HepG2 (cell line): ENCODE results near the gene STUB1. TPM values are rescaled to one million over a fixed set of nuclear protein-coding genes. Genes with fewer than 3 reads are reported as not detected.

Experiments used
- ETV6 ChIP-seq: sonication (generic); formaldehyde crosslinking; conservative IDR thresholded peaks from 2 replicates; pipeline ENCODE4 v1.4.0; 2020; ENCODE audit warnings: missing genetic modification reagents
- FLYWCH1 ChIP-seq: sonication (generic); formaldehyde crosslinking; IDR thresholded peaks from 2 replicates; pipeline ENCODE4 v1.8.1; 2023; ENCODE audit warnings: mild to moderate bottlenecking, missing genetic modification reagents
- GATA4 ChIP-seq: sonication (generic); IDR thresholded peaks from 2 replicates; pipeline ENCODE4 v1.6.1; 2016; ENCODE audit warnings: antibody characterized with exemption, low read depth, borderline replicate concordance
- ISL2 ChIP-seq: sonication (generic); formaldehyde crosslinking; IDR thresholded peaks from 2 replicates; pipeline ENCODE4 v1.5.0; 2020; ENCODE audit warnings: missing genetic modification reagents
- MTF1 ChIP-seq: sonication (generic); formaldehyde crosslinking; IDR thresholded peaks from 2 replicates; pipeline ENCODE4 v1.5.0; 2020; ENCODE audit warnings: missing genetic modification reagents
- RFX3 ChIP-seq: IDR thresholded peaks from 2 replicates; pipeline ENCODE4 v1.6.1; 2016; ENCODE audit warnings: missing biosample characterization, missing genetic modification reagents
- RXRB ChIP-seq: IDR thresholded peaks from 2 replicates; pipeline ENCODE4 v1.6.1; 2016; ENCODE audit warnings: borderline replicate concordance, missing genetic modification reagents, missing compliant biosample characterization
- SIN3B ChIP-seq: fragments of 150-350 bp; IDR thresholded peaks from 2 replicates; pipeline ENCODE4 v1.6.1; 2014; ENCODE audit warnings: low read length
- SP4 ChIP-seq: sonication (generic); formaldehyde crosslinking; IDR thresholded peaks from 2 replicates; pipeline ENCODE4 v1.8.1; 2023; ENCODE audit warnings: mild to moderate bottlenecking, missing genetic modification reagents
- ZIK1 ChIP-seq: sonication (generic); formaldehyde crosslinking; IDR thresholded peaks from 2 replicates; pipeline ENCODE4 v1.5.0; 2020; ENCODE audit warnings: mild to moderate bottlenecking, low read depth, missing genetic modification reagents, borderline replicate concordance
- ZNF10 ChIP-seq: sonication (generic); formaldehyde crosslinking; IDR thresholded peaks from 2 replicates; pipeline ENCODE4 v1.4.0; 2020; ENCODE audit warnings: mild to moderate bottlenecking, low read depth, missing genetic modification reagents, borderline replicate concordance
- ZNF260 ChIP-seq: sonication (generic); formaldehyde crosslinking; IDR thresholded peaks from 2 replicates; pipeline ENCODE4 v1.4.0; 2020; ENCODE audit warnings: missing genetic modification reagents, low read depth, mild to moderate bottlenecking, borderline replicate concordance
- ZNF335 ChIP-seq: sonication (generic); formaldehyde crosslinking; IDR thresholded peaks from 2 replicates; pipeline ENCODE4 v1.4.0; 2020; ENCODE audit warnings: missing genetic modification reagents
- ZNF446 ChIP-seq: sonication (generic); formaldehyde crosslinking; IDR thresholded peaks from 2 replicates; pipeline ENCODE4 v1.5.0; 2020; ENCODE audit warnings: mild to moderate bottlenecking, missing genetic modification reagents
- ZNF543 ChIP-seq: sonication (generic); formaldehyde crosslinking; IDR thresholded peaks from 2 replicates; pipeline ENCODE4 v1.4.0; 2020; ENCODE audit warnings: mild to moderate bottlenecking, missing genetic modification reagents
- ZNF790 ChIP-seq: sonication (generic); formaldehyde crosslinking; IDR thresholded peaks from 2 replicates; pipeline ENCODE4 v1.8.0; 2022; ENCODE audit warnings: missing genetic modification reagents, mild to moderate bottlenecking, borderline replicate concordance
- ZNF816 ChIP-seq: sonication (generic); formaldehyde crosslinking; IDR thresholded peaks from 2 replicates; pipeline ENCODE4 v1.8.0; 2022; ENCODE audit warnings: missing genetic modification reagents, mild to moderate bottlenecking, borderline replicate concordance
- polyA plus RNA-seq, 8 experiments: library from polyadenylated mRNA; depleted of rRNA in 3 of 8; stranded (reverse) in 7 of 8; unstranded in 1 of 8; fragments of >200 nt; fragmentation: Illumina TruSeq in 4 of 8; extraction: Trizol in 4 of 8; gene quantifications; 2 replicates each; pipeline versions ENCODE4 v1.2.1 to v1.2.3, GENCODE V29; 2011 to 2016; ENCODE audit warnings: low read depth in 4 of 8, missing spikeins in 1 of 8, mixed read lengths in 1 of 8; ENCODE audit not compliant: insufficient read depth in 1 of 8
- total RNA-seq, 5 experiments: library from RNA; depleted of rRNA; stranded (reverse); fragments of >200 nt; fragmentation: Illumina TruSeq; extraction: Trizol; gene quantifications; 2 replicates each; pipeline ENCODE4 v1.2.3, GENCODE V29; 2016; ENCODE audit warnings: low read depth in 1 of 5
- TF ChIP-seq, protein P1 (sequence below): sonication (generic); formaldehyde crosslinking; IDR thresholded peaks from 2 replicates; pipeline ENCODE4 v1.9.0; 2022; ENCODE audit warnings: missing genetic modification reagents, mild to moderate bottlenecking, borderline replicate concordance
- TF ChIP-seq, protein P2 (sequence below): IDR thresholded peaks from 2 replicates; pipeline ENCODE4 v1.6.1; 2012; ENCODE audit warnings: low read length, improper control_type of control experiment
- TF ChIP-seq, protein P3 (sequence below): sonication (generic); formaldehyde crosslinking; IDR thresholded peaks from 2 replicates; pipeline ENCODE4 v1.4.0; 2020; ENCODE audit warnings: mild to moderate bottlenecking, missing genetic modification reagents, borderline replicate concordance
- TF ChIP-seq, protein P4 (sequence below): sonication (generic); formaldehyde crosslinking; IDR thresholded peaks from 2 replicates; pipeline ENCODE4 v1.4.0; 2020; ENCODE audit warnings: low read depth, mild to moderate bottlenecking, missing genetic modification reagents

Gene STUB1
- total and polyA plus RNA-seq, 2 of the 13 experiments (the other 11 are each of a cell fraction or from before 2014, with no cell fraction given): 52.9 to 78.2 TPM

GRCh38 chr16:679814-680624, at the start of gene STUB1 (continued):
- TF ChIP-seq, protein P1, sequence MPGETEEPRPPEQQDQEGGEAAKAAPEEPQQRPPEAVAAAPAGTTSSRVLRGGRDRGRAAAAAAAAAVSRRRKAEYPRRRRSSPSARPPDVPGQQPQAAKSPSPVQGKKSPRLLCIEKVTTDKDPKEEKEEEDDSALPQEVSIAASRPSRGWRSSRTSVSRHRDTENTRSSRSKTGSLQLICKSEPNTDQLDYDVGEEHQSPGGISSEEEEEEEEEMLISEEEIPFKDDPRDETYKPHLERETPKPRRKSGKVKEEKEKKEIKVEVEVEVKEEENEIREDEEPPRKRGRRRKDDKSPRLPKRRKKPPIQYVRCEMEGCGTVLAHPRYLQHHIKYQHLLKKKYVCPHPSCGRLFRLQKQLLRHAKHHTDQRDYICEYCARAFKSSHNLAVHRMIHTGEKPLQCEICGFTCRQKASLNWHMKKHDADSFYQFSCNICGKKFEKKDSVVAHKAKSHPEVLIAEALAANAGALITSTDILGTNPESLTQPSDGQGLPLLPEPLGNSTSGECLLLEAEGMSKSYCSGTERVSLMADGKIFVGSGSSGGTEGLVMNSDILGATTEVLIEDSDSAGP (CRISPR knock-in tag): no peak; the same call in 1 of the 2 replicates
- TF ChIP-seq, protein P2, sequence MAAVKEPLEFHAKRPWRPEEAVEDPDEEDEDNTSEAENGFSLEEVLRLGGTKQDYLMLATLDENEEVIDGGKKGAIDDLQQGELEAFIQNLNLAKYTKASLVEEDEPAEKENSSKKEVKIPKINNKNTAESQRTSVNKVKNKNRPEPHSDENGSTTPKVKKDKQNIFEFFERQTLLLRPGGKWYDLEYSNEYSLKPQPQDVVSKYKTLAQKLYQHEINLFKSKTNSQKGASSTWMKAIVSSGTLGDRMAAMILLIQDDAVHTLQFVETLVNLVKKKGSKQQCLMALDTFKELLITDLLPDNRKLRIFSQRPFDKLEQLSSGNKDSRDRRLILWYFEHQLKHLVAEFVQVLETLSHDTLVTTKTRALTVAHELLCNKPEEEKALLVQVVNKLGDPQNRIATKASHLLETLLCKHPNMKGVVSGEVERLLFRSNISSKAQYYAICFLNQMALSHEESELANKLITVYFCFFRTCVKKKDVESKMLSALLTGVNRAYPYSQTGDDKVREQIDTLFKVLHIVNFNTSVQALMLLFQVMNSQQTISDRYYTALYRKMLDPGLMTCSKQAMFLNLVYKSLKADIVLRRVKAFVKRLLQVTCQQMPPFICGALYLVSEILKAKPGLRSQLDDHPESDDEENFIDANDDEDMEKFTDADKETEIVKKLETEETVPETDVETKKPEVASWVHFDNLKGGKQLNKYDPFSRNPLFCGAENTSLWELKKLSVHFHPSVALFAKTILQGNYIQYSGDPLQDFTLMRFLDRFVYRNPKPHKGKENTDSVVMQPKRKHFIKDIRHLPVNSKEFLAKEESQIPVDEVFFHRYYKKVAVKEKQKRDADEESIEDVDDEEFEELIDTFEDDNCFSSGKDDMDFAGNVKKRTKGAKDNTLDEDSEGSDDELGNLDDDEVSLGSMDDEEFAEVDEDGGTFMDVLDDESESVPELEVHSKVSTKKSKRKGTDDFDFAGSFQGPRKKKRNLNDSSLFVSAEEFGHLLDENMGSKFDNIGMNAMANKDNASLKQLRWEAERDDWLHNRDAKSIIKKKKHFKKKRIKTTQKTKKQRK: no peak
- no peak for TF ChIP-seq RFX3 (CRISPR knock-in tag)
- TF ChIP-seq, protein P3, sequence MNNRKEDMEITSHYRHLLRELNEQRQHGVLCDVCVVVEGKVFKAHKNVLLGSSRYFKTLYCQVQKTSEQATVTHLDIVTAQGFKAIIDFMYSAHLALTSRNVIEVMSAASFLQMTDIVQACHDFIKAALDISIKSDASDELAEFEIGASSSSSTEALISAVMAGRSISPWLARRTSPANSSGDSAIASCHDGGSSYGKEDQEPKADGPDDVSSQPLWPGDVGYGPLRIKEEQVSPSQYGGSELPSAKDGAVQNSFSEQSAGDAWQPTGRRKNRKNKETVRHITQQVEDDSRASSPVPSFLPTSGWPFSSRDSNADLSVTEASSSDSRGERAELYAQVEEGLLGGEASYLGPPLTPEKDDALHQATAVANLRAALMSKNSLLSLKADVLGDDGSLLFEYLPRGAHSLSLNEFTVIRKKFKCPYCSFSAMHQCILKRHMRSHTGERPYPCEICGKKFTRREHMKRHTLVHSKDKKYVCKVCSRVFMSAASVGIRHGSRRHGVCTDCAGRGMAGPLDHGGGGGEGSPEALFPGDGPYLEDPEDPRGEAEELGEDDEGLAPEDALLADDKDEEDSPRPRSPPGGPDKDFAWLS (CRISPR knock-in tag): no peak
- TF ChIP-seq ZNF335: no peak
- TF ChIP-seq ZNF10 (CRISPR knock-in tag): no peak
- no peak for TF ChIP-seq ZNF816
- peak; percentile 50 for TF ChIP-seq ZNF790 (CRISPR knock-in tag)
- TF ChIP-seq GATA4: no peak
- TF ChIP-seq SP4: peak; percentile 76; the same call in 1 of the 2 replicates
- no peak for TF ChIP-seq FLYWCH1 (CRISPR knock-in tag)
- TF ChIP-seq ISL2 (CRISPR knock-in tag): no peak
- TF ChIP-seq MTF1 (CRISPR knock-in tag): no peak
- TF ChIP-seq SIN3B: no peak
- TF ChIP-seq RXRB: no peak
- no peak for TF ChIP-seq ETV6 (CRISPR knock-in tag)
- 0 out of 2 replicates have a peak, but pooled peaks have one; percentile 4 for TF ChIP-seq ZNF543 (CRISPR knock-in tag)
- TF ChIP-seq ZNF260 (CRISPR knock-in tag): no peak
- TF ChIP-seq, protein P4, sequence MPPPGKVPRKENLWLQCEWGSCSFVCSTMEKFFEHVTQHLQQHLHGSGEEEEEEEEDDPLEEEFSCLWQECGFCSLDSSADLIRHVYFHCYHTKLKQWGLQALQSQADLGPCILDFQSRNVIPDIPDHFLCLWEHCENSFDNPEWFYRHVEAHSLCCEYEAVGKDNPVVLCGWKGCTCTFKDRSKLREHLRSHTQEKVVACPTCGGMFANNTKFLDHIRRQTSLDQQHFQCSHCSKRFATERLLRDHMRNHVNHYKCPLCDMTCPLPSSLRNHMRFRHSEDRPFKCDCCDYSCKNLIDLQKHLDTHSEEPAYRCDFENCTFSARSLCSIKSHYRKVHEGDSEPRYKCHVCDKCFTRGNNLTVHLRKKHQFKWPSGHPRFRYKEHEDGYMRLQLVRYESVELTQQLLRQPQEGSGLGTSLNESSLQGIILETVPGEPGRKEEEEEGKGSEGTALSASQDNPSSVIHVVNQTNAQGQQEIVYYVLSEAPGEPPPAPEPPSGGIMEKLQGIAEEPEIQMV (CRISPR knock-in tag): no peak
- TF ChIP-seq ZNF446 (CRISPR knock-in tag): peak; percentile 19; the same call in 1 of the 2 replicates
- TF ChIP-seq ZIK1: no peak; the same call in 1 of the 2 replicates
